GM18520 (cell line): ENCODE measurements around the gene COL5A1.

ENCODE experiments used
- ATAC-seq: cut with Tn5 transposase; IDR thresholded peaks from one replicate; pipeline ENCODE4 v1.9.1; 2021; ENCODE audit not compliant: unreplicated experiment

COL5A1 gene

GRCh38 chr9:134759913-134760312, 118.3 kb downstream of the COL5A1 start:
- ATAC-seq = no peak

GRCh38 chr9:134760750-134761420, 119.3 kb downstream of the COL5A1 start:
- no peak for ATAC-seq

GRCh38 chr9:134764473-134765269, 123.1 kb downstream of the COL5A1 start:
- no peak for ATAC-seq

GRCh38 chr9:134765785-134766184, 124.2 kb downstream of the COL5A1 start:
- no peak for ATAC-seq

- no peak for ATAC-seq
Measured at GRCh38 chr9:134766587-134766986, 125.0 kb downstream of the COL5A1 start.

- ATAC-seq = no peak
Measured at GRCh38 chr9:134768332-134768708, 126.7 kb downstream of the COL5A1 start.

- ATAC-seq = no peak
Measured at GRCh38 chr9:134768709-134769351, 127.2 kb downstream of the COL5A1 start.

- no peak for ATAC-seq
Measured at GRCh38 chr9:134770972-134771971, 129.7 kb downstream of the COL5A1 start.

GRCh38 chr9:134772331-134772730, 130.7 kb downstream of the COL5A1 start:
- no peak for ATAC-seq

- ATAC-seq = no peak
Measured at GRCh38 chr9:134773842-134774241, 132.2 kb downstream of the COL5A1 start.

- ATAC-seq = no peak
Measured at GRCh38 chr9:134774410-134774809, 132.8 kb downstream of the COL5A1 start.

GRCh38 chr9:134775081-134775951, 133.7 kb downstream of the COL5A1 start:
- no peak for ATAC-seq

- ATAC-seq = no peak
Measured at GRCh38 chr9:134776080-134776796, 134.6 kb downstream of the COL5A1 start.

- no peak for ATAC-seq
Measured at GRCh38 chr9:134777153-134777552, 135.6 kb downstream of the COL5A1 start.

- no peak for ATAC-seq
Measured at GRCh38 chr9:134778156-134778555, 136.6 kb downstream of the COL5A1 start.

- no peak for ATAC-seq
Measured at GRCh38 chr9:134778841-134779411, 137.3 kb downstream of the COL5A1 start.

- no peak for ATAC-seq
Measured at GRCh38 chr9:134779640-134780039, 138.0 kb downstream of the COL5A1 start.

- no peak for ATAC-seq
Measured at GRCh38 chr9:134781591-134782302, 140.1 kb downstream of the COL5A1 start.
